Endothelial cell of hepatic sinusoid (primary cell): ENCODE data around the gene HRH2.
"Not testable (repeated sequence)": the region's sequence is repeated elsewhere in the genome, so short reads cannot be mapped to it uniquely, and the experiment has no call there.

Experiments used
- in situ Hi-C: cut with HindIII; loops from 2 replicates; pipeline ENCODE4 v1.10.0; 2017; ENCODE audit warnings: low sequenced_read_pairs

Gene HRH2

GRCh38 chr5:175657593-175658271 lies at the start of gene HRH2:
Gene HRH2, plus strand, starts transcription at chr5:175658071. Its CDS starts 25,163 bp downstream, at chr5:175683234.
- in situ Hi-C loops: no loop called here

GRCh38 chr5:175609526-175609925 lies 48.3 kb upstream of the HRH2 start:
- in situ Hi-C loops: no loop called here

GRCh38 chr5:175610381-175610780 lies 47.5 kb upstream of the HRH2 start:
- in situ Hi-C loops: loop anchor here (5.0 kb wide), 1 partner anchor 33 kb away; no protein-coding TSS in a partner anchor

- in situ Hi-C loops: loop anchor here (5.0 kb wide), 1 partner anchor 34 kb away; no protein-coding TSS in a partner anchor
These were observed 47.0 kb upstream of the HRH2 start for GRCh38 chr5:175610898-175611297.

GRCh38 chr5:175614223-175614815 lies 43.6 kb upstream of the HRH2 start:
- in situ Hi-C loops: loop anchor here (5.0 kb wide), 1 partner anchor 37 kb away; no protein-coding TSS in a partner anchor

- in situ Hi-C loops: loop anchor here (5.0 kb wide), 1 partner anchor 38 kb away; no protein-coding TSS in a partner anchor
These were observed 43.0 kb upstream of the HRH2 start for GRCh38 chr5:175614861-175615260.

GRCh38 chr5:175616083-175616482 lies 41.8 kb upstream of the HRH2 start:
- in situ Hi-C loops: no loop called here

GRCh38 chr5:175616527-175616926 lies 41.3 kb upstream of the HRH2 start:
- in situ Hi-C loops: not testable (repeated sequence)

GRCh38 chr5:175617447-175617846 lies 40.4 kb upstream of the HRH2 start:
- in situ Hi-C loops: no loop called here

- in situ Hi-C loops: no loop called here
These were observed 37.3 kb upstream of the HRH2 start for GRCh38 chr5:175620527-175620926.

- in situ Hi-C loops: no loop called here
These were observed 35.9 kb upstream of the HRH2 start for GRCh38 chr5:175621971-175622370.

GRCh38 chr5:175623088-175623487 lies 34.8 kb upstream of the HRH2 start:
- in situ Hi-C loops: no loop called here

GRCh38 chr5:175624316-175624715 lies 33.6 kb upstream of the HRH2 start:
- in situ Hi-C loops: no loop called here

- in situ Hi-C loops: no loop called here
These were observed 30.9 kb upstream of the HRH2 start for GRCh38 chr5:175627005-175627404.

GRCh38 chr5:175627739-175628138 lies 30.1 kb upstream of the HRH2 start:
- in situ Hi-C loops: no loop called here

- in situ Hi-C loops: no loop called here
These were observed 29.2 kb upstream of the HRH2 start for GRCh38 chr5:175628668-175629067.

- in situ Hi-C loops: no loop called here
These were observed 28.6 kb upstream of the HRH2 start for GRCh38 chr5:175629261-175629660.

GRCh38 chr5:175629793-175630192 lies 28.1 kb upstream of the HRH2 start:
- in situ Hi-C loops: no loop called here

GRCh38 chr5:175635854-175636584 lies 21.9 kb upstream of the HRH2 start:
- in situ Hi-C loops: no loop called here

- in situ Hi-C loops: no loop called here
These were observed 19.6 kb upstream of the HRH2 start for GRCh38 chr5:175638305-175638704.

- in situ Hi-C loops: no loop called here
These were observed 17.6 kb upstream of the HRH2 start for GRCh38 chr5:175640106-175640775.
